ENCODE results near the gene HNRNPA2B1.
"Not testable (repeated sequence)": the region's sequence is repeated elsewhere in the genome, so short reads cannot be mapped to it uniquely, and the experiment has no call there.

The HNRNPA2B1 gene

DNA sequence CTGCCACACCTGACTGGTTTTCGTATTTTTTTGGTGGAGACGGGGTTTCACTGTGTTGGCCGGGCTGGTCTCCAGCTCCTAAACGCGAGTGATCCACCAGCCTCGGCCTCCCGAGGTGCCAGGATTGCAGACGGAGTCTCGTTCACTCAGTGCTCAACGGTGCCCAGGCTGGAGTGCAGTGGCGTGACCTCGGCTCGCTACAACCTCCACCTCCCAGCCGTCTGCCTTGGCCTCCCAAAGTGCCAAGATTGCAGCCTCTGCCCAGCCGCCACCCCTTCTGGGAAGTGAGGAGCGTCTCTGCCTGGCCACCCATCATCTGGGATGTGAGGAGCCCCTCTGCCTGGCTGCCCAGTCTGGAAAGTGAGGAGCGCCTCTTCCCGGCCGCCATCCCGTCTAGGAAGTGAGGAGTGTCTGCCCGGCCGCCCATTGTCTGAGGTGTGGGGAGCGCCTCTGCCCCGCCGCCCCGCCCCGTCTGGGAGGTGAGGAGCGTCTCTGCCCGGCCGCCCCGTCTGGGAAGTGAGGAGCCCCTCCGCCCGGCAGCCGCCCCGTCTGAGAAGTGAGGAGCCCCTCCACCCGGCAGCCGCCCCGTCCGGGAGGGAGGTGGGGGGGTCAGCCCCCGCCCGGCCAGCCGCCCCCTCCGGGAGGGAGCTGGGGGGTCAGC lies 52.8 kb downstream of the HNRNPA2B1 start:
- not testable (repeated sequence) for DNase-seq (ENCODE audit: low read depth, low spot score)

DNA sequence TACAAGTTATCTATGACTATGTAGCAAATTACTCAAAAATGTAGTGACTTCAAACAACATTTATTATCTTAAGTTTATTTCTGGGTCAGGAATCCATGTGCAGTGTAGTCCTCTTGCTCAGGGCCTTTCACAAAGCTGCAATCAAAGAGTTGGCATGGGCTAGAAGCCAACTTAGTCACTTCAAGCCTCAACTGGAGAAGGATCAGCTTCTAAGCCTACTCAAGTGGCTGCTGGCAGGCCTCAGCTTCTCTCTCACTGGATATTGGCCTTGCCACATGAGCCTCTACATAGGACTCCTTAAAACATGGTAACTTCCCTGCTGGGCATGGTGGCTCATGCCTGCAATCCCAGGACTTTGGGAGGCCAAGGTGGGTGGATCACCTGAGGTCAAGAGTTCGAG lies 53.5 kb downstream of the HNRNPA2B1 start:
- no peak for DNase-seq (ENCODE audit: low read depth, low spot score)

DNA sequence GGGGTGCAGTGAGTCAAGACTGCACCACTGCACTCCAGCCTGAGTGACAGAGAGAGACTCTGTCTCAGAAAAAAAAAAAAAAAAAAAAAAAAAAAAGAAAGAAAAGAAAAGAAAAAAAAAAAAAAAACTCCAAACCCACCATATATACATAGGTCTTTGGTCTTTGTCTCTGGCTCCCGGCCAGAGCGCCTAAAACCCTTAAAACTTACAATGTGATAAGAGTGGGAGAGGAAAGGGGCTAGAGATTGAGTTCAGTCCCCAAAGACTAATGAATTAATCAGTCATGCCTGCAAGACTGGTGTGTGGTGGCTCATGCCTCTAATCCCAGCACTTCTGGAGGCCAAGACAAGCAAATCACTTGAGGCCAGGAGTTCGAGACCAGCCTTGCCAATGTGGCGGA lies 55.3 kb downstream of the HNRNPA2B1 start:
- DNase-seq (ENCODE audit: low read depth, low spot score): no peak

DNA sequence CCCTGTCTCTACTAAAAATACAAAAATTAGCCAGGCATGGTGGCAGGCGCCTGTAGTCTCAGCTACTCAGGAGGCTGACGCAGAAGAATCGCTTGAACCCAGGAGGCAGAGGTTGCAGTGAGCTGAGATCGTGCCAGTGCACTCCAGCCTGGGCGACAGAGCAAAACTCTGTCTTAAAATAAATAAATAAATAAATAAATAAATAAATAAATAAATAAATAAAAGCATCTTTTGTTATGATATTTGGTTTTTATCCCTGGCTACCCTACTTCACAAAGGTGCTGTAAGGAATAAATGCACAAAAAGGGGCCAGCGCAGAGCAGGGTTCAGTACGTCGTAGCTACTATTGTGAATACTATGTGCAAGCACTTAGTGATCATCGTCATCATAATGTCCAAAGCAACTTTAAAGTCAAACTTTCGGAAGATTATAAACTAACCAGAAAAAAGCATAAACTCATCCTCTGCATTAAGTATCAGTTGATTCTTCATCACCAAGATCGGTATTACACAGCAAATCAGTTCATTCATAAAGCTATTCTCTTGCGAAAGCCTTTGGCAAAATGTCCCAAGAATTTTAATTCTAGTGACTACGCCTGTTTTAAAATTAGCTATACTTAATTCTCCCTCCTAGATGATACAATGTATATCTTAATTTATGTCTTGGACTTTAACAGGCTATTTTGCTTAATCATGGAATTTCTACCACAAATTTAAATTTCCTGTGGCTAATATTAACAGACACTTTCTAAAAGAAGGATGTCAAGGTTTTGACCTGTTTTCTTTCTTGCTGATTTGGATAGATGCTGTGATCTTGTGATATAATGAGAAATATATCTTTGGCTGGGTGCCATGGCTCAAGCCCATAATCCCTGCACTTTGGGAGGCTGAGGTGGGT lies 56.1 kb downstream of the HNRNPA2B1 start:
- DNase-seq (ENCODE audit: low read depth, low spot score): no peak

DNA sequence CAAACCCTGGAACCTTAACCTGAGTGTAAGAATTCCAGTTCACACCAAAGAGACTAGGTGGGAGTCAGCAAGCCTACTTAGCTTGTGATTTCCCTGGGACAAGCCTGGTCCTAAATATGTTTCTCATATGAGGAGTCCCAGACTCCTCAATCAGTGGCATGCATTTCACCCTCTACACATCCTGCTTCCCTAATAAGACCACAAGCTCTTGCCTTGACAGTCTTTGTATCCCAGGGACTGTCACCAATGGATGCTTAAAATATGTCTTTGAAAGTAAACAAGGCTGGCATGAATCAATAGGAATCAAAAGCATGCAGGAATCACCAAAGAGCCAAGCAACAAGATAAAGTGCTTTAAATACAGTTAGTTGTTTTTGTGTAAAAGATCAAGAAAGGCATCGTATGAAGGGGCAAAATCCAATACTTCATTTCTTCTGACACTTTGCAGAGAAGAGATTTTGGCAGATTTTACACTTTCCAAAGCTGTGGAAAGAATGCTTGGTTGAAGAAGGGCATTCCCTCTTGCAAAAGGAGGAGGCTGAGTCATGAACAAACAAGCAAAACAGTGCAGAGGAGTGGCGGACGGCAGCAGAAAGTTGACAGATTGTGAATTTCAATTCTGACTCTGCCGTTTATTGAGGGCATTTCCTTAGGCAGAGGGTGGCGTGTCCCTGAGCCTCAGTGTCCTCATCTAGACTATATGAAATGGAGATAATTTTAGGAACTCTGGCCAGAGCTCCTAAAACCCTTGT lies 57.1 kb downstream of the HNRNPA2B1 start:
- no peak for DNase-seq (ENCODE audit: low read depth, low spot score)

DNA sequence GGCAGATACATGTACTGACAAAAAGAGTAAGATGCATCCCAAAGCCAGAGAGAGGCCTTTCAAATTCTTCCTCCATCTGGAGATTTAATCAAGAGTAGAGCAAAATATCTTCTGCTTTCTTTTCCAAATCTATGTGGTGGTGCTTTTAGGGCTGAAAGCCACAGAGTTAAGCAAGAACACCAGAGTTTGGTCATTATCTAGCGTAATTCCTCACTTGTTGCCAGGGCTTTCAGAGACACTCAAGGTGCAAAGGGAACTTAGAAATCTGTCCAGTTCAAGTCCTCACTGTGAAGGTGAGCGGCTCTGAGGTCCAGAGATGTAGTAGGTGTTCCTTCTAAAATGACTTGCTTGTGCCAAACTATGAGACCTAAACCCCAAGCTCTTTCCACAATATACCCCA lies 59.5 kb downstream of the HNRNPA2B1 start:
- no peak for DNase-seq (ENCODE audit: low read depth, low spot score)

DNA sequence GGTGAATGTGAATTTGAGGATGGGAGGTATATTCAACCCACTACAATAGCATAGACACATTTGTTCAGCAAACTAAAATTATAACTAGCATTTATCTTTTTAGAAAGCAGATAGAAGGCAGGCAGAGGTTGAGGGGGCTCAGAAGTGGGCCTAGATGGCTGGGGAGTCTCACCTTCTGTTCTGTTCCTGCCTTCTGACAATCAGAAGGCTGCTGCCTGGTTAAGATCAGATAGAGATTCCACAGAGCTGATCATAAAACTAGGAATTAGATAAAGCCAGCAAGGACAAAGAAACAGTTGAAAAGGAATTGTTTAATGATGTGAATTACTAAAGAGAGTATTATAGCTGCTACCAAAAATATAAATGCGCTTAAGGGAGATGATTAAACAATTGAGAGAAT lies 60.2 kb downstream of the HNRNPA2B1 start:
- DNase-seq (ENCODE audit: low read depth, low spot score): no peak

All from brain pericyte (primary cell).